H9 (cell line): ENCODE measurements around the gene TDRD1. TPM values are rescaled to one million over a fixed set of nuclear protein-coding genes. Genes with fewer than 3 reads are reported as not detected.

ENCODE experiments used
- DNase-seq: peaks from one replicate; pipeline ENCODE4 v3.0.0-alpha.2; 2017
- H2AFZ ChIP-seq: one replicate; pipeline ENCODE4 v1.6.1; 2013; ENCODE audit warnings: mild to moderate bottlenecking, low read length, control low read depth, moderate library complexity
- H2AK5ac ChIP-seq: 2 replicates; pipeline ENCODE4 v1.6.1; 2013; ENCODE audit warnings: low read length, control low read depth, mixed read lengths; ENCODE audit not compliant: insufficient read length
- H2BK120ac ChIP-seq: one replicate; pipeline ENCODE4 v1.6.1; 2013; ENCODE audit warnings: low read depth, mild to moderate bottlenecking, low read length, control low read depth, inconsistent platforms; ENCODE audit not compliant: poor library complexity, severe bottlenecking
- H2BK12ac ChIP-seq: 2 replicates; pipeline ENCODE4 v1.6.1; 2013; ENCODE audit warnings: low read length, control low read depth, mixed read lengths, low read depth; ENCODE audit not compliant: insufficient read length
- H2BK15ac ChIP-seq: 2 replicates; pipeline ENCODE4 v1.6.1; 2013; ENCODE audit warnings: low read depth, low read length, control low read depth
- H2BK20ac ChIP-seq: one replicate; pipeline ENCODE4 v1.6.1; 2013; ENCODE audit warnings: low read depth, mild to moderate bottlenecking, low read length, control low read depth, inconsistent platforms; ENCODE audit not compliant: poor library complexity, severe bottlenecking
- H2BK5ac ChIP-seq: 2 replicates; pipeline ENCODE4 v1.6.1; 2013; ENCODE audit warnings: low read length, control low read depth, mixed read lengths; ENCODE audit not compliant: insufficient read length
- H3K14ac ChIP-seq: 2 replicates; pipeline ENCODE4 v1.6.1; 2013; ENCODE audit warnings: low read length, control low read depth; ENCODE audit not compliant: insufficient read depth
- H3K18ac ChIP-seq: 2 replicates; pipeline ENCODE4 v1.6.1; 2013; ENCODE audit warnings: low read depth, mild to moderate bottlenecking, mixed read lengths, low read length, control low read depth; ENCODE audit not compliant: insufficient read length
- H3K23ac ChIP-seq: 2 replicates; pipeline ENCODE4 v1.6.1; 2013; ENCODE audit warnings: low read length, control low read depth, mixed read lengths, low read depth; ENCODE audit not compliant: insufficient read length
- H3K23me2 ChIP-seq: 2 replicates; pipeline ENCODE4 v1.6.1; 2013; ENCODE audit warnings: low read depth, mild to moderate bottlenecking, mixed read lengths, low read length, control low read depth; ENCODE audit not compliant: insufficient read length, poor library complexity, severe bottlenecking
- H3K27ac ChIP-seq: 2 replicates; pipeline ENCODE4 v1.5.1; 2013; ENCODE audit warnings: low read length, control low read depth, mixed read lengths, low read depth; ENCODE audit not compliant: insufficient read length
- H3K27me3 ChIP-seq: 2 replicates; pipeline ENCODE4 v1.6.1; 2013; ENCODE audit warnings: low read length, control low read depth, inconsistent platforms; ENCODE audit not compliant: insufficient read depth
- H3K4ac ChIP-seq: 2 replicates; pipeline ENCODE4 v1.6.1; 2013; ENCODE audit warnings: low read depth, mild to moderate bottlenecking, control low read depth, inconsistent platforms, low read length, moderate library complexity
- H3K4me1 ChIP-seq: 2 replicates; pipeline ENCODE4 v1.6.1; 2013; ENCODE audit warnings: low read length, control low read depth, inconsistent platforms; ENCODE audit not compliant: insufficient read depth
- H3K4me2 ChIP-seq: 2 replicates; pipeline ENCODE4 v1.6.1; 2013; ENCODE audit warnings: low read length, control low read depth, mixed read lengths; ENCODE audit not compliant: insufficient read length, insufficient read depth
- H3K56ac ChIP-seq: 2 replicates; pipeline ENCODE4 v1.6.1; 2013; ENCODE audit warnings: low read depth, mild to moderate bottlenecking, mixed read lengths, low read length, control low read depth; ENCODE audit not compliant: insufficient read length
- H3K79me1 ChIP-seq: 2 replicates; pipeline ENCODE4 v1.6.1; 2013; ENCODE audit warnings: low read depth, mild to moderate bottlenecking, moderate library complexity, low read length, control low read depth, inconsistent platforms; ENCODE audit not compliant: insufficient read depth, poor library complexity, severe bottlenecking
- H3K79me2 ChIP-seq: 2 replicates; pipeline ENCODE4 v1.6.1; 2013; ENCODE audit warnings: low read length, control low read depth, inconsistent platforms; ENCODE audit not compliant: insufficient read depth
- H3K9ac ChIP-seq: 2 replicates; pipeline ENCODE4 v1.6.1; 2013; ENCODE audit warnings: low read length, control low read depth, mixed read lengths; ENCODE audit not compliant: insufficient read length; ENCODE audit errors: extremely low read depth
- H3K9me3 ChIP-seq: one replicate; pipeline ENCODE4 v1.6.1; 2013; ENCODE audit warnings: low read depth, low read length, inconsistent platforms; ENCODE audit not compliant: control insufficient read depth
- H3T11ph ChIP-seq: one replicate; pipeline ENCODE4 v1.6.1; 2013; ENCODE audit warnings: mild to moderate bottlenecking, low read length, control low read depth, inconsistent platforms
- H4K20me1 ChIP-seq: one replicate; pipeline ENCODE4 v1.6.1; 2013; ENCODE audit not compliant: control insufficient read depth, insufficient read length, insufficient read depth
- H4K5ac ChIP-seq: 2 replicates; pipeline ENCODE4 v1.6.1; 2013; ENCODE audit warnings: low read depth, mild to moderate bottlenecking, mixed read lengths, low read length, control low read depth; ENCODE audit not compliant: insufficient read length
- H4K8ac ChIP-seq: replicated peaks from 2 replicates; pipeline ENCODE4 v1.6.1; 2013; ENCODE audit warnings: low read length, control low read depth, mixed read lengths, low read depth; ENCODE audit not compliant: insufficient read length
- H4K91ac ChIP-seq: 2 replicates; pipeline ENCODE4 v1.6.1; 2013; ENCODE audit warnings: low read depth, mild to moderate bottlenecking, moderate library complexity, mixed read lengths, low read length, control low read depth; ENCODE audit not compliant: insufficient read length
- H3K27ac Mint-ChIP-seq, 3 experiments: 2 replicates in 2 of 3; 3 replicates in 1 of 3; pipeline ENCODE4 v1.8.0; 2020 to 2021; ENCODE audit warnings: mixed read lengths in 3 of 3, mild to moderate bottlenecking in 1 of 3, moderate library complexity in 1 of 3
- H3K27me3 Mint-ChIP-seq: 2 replicates; pipeline ENCODE4 v1.8.0; 2021; ENCODE audit warnings: low read depth, mild to moderate bottlenecking, moderate library complexity, mixed read lengths
- H3K36me3 Mint-ChIP-seq, 3 experiments: 2 replicates in 2 of 3; 3 replicates in 1 of 3; pipeline ENCODE4 v1.8.0; 2020 to 2021; ENCODE audit warnings: low read depth in 3 of 3, mixed read lengths in 3 of 3; ENCODE audit not compliant: insufficient read depth in 1 of 3
- H3K4me1 Mint-ChIP-seq, 2 experiments: 2 replicates each; pipeline ENCODE4 v1.8.0; 2020; ENCODE audit warnings: mixed read lengths in 2 of 2
- H3K4me3 Mint-ChIP-seq, 2 experiments: 2 replicates in 1 of 2; 3 replicates in 1 of 2; pipeline ENCODE4 v1.8.0; 2020 to 2021; ENCODE audit warnings: mild to moderate bottlenecking in 2 of 2, mixed read lengths in 2 of 2, moderate library complexity in 1 of 2
- H3K9me3 Mint-ChIP-seq, 2 experiments: 2 replicates in 1 of 2; 3 replicates in 1 of 2; pipeline ENCODE4 v1.8.0; 2020; ENCODE audit warnings: mild to moderate bottlenecking in 2 of 2, mixed read lengths in 2 of 2, moderate library complexity in 1 of 2
- WGBS: extraction: QIAGEN DNeasy Blood & Tissue Kit; methylation state at CpG from one replicate; pipeline ENCODE4 v1.1.7; 2013; ENCODE audit warnings: missing lambda C conversion rate, low lambda C conversion rate, mixed read lengths; ENCODE audit not compliant: insufficient read length; ENCODE audit errors: extremely low coverage; 5-methylcytosine and 5-hydroxymethylcytosine counted together
- total RNA-seq: library from RNA; stranded (reverse); gene quantifications from 2 replicates; pipeline ENCODE4 v1.2.1, GENCODE V29; 2021
- TF ChIP-seq, protein P1 (sequence below): fragments of 200-600 bp; sonication (generic); conservative IDR thresholded peaks from 3 replicates; pipeline ENCODE4 v1.8.0; 2021; ENCODE audit warnings: antibody characterized with exemption, mild to moderate bottlenecking

The TDRD1 gene
- total RNA-seq, 1 experiment from 2014 or later = 0.15 TPM

- Histone ChIP-seq H3K23ac (no peak overlapping the region), H3K79me2 (peaks cover 15% of the 10 kb centered on the region; the same call in 1 of the 2 replicates), H4K91ac (no peak overlapping the region), H3K4ac (no peak overlapping the region), H3K79me1 (peaks cover 3% of the 10 kb centered on the region), H3K23me2 (no peaks in the 10 kb centered on the region), H4K8ac (no peak overlapping the region), H3T11ph (no peak overlapping the region), H2BK12ac (no peak overlapping the region), H3K9me3 (no peaks in the 10 kb centered on the region), H3K56ac (no peak overlapping the region), H3K18ac (no peak overlapping the region), H3K9ac (peak overlapping the region; percentile 87), H3K27ac (no peak overlapping the region), H2AFZ (no peak overlapping the region), H2BK15ac (no peak overlapping the region), H2BK5ac (no peak overlapping the region), H4K20me1 (no peaks in the 10 kb centered on the region), H2BK120ac (no peak overlapping the region), H3K4me2 (peak overlapping the region; percentile 85), H3K4me1 (no peaks in the 10 kb centered on the region; the same call in 1 of the 2 replicates), H3K27me3 (no peaks in the 10 kb centered on the region), H2AK5ac (no peak overlapping the region), H2BK20ac (no peak overlapping the region), H3K14ac (no peak overlapping the region), H4K5ac (no peak overlapping the region)
- TF ChIP-seq, protein P1, sequence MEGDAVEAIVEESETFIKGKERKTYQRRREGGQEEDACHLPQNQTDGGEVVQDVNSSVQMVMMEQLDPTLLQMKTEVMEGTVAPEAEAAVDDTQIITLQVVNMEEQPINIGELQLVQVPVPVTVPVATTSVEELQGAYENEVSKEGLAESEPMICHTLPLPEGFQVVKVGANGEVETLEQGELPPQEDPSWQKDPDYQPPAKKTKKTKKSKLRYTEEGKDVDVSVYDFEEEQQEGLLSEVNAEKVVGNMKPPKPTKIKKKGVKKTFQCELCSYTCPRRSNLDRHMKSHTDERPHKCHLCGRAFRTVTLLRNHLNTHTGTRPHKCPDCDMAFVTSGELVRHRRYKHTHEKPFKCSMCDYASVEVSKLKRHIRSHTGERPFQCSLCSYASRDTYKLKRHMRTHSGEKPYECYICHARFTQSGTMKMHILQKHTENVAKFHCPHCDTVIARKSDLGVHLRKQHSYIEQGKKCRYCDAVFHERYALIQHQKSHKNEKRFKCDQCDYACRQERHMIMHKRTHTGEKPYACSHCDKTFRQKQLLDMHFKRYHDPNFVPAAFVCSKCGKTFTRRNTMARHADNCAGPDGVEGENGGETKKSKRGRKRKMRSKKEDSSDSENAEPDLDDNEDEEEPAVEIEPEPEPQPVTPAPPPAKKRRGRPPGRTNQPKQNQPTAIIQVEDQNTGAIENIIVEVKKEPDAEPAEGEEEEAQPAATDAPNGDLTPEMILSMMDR = no peak
- DNase-seq = no peak
- Mint-ChIP-seq H3K4me1 (peaks cover 17 to 19% of the 10 kb centered on the region in 2 experiments), H3K9me3 (peaks cover 11 to 14% of the 10 kb centered on the region in 2 experiments), H3K27me3 (peaks cover 5% of the 10 kb centered on the region; the same call in 1 of the 2 replicates), H3K36me3 (peaks cover 25 to 28% (median 26%) of the 10 kb centered on the region in 3 experiments), H3K27ac (peak overlapping the region; percentile 98 to 99 (median 99); a peak in 4 of 7 replicates), H3K4me3 (peak overlapping the region; percentile 99)
- no CpG with 5 or more reads among the region's 9 CpGs for WGBS
Observed at GRCh38 chr10:114172776-114173602, 6.2 kb upstream of the TDRD1 start.
